ENCODE measurements around the gene NCL. TPM values are rescaled to one million over a fixed set of nuclear protein-coding genes. Genes with fewer than 3 reads are reported as not detected.

NCL gene
- total and polyA plus RNA-seq, 2 of the 13 experiments (the other 11 are each of a cell fraction or from before 2014, with no cell fraction given), result 105 to 779 TPM

DNA sequence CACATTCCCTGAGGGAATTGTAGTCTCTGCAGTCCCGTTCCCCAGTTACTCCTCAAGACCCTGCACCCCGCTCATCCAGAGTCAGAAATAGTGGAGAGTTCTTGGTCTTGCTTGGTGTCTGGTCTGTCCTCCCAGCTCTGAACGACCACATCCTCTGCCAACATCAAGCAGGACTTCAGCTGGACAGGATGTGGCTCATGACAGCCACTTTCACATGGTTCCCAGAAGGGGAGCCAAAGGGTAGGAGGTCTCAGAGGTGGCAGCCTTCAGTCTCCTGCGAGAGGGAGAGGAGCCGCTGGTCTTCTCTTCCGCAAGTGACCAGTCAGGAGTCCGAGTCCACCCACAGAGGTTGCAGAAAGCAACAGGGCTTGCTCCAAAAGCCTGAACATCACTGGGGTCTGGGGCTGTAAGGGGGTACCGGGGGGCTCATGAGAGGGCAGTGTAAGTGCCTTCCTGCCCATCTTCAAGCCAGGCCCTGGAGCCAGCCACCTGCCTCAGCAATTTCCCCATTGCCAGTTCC lies 38.9 kb downstream of the NCL start (continued):
- TF ChIP-seq FOSL2 (CRISPR knock-in tag; IDR thresholded peaks at IDR 0.05) (no peak), ZNF292 (CRISPR knock-in tag; IDR thresholded peaks at IDR 0.05; ENCODE audit: borderline replicate concordance, low read depth) (peak; percentile 37; the same call in 1 of the 2 replicates), TOE1 (CRISPR knock-in tag; IDR thresholded peaks at IDR 0.05) (no peak), SIX1 (CRISPR knock-in tag; IDR thresholded peaks at IDR 0.05; ENCODE audit: borderline replicate concordance) (no peak), ZNF460 (CRISPR knock-in tag; IDR thresholded peaks at IDR 0.05; ENCODE audit: borderline replicate concordance) (no peak)
- TF ChIP-seq, protein P1, sequence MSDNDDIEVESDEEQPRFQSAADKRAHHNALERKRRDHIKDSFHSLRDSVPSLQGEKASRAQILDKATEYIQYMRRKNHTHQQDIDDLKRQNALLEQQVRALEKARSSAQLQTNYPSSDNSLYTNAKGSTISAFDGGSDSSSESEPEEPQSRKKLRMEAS (IDR thresholded peaks at IDR 0.05), result no peak; the same call in 1 of the 2 replicates

DNA sequence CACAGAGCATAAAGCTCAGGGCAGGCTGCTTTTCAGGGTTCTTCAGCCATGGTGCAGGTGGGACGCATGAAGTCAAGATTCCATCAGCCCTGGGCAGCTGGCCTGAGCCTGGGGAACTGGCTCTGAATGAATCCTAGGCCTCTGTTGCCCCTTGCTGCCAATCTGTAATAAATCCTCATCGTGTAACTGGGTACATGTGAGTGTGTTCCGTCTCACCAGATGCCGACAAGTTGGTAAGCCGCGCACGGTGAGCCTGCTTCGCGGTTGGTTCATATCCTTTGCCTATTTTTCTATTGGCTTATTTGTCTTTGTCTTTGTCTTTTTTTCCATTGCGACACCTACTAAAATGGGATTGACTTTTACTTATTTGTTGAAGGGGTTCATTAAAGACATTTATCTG lies 41.1 kb downstream of the NCL start:
- no TSS peak for BruUV-seq (replicated peaks)
- Histone ChIP-seq H3K79me2 (ENCODE audit: insufficient read depth, low read length) (no peaks in the 10 kb centered on the region), H3K36me3 (replicated peaks in 1 of 2; ENCODE audit: control insufficient read depth in 1 of 2, insufficient read depth in 2 of 2, low read length in 2 of 2) (no peaks in the 10 kb centered on the region), H4K20me1 (ENCODE audit: insufficient read depth, low read length) (no peaks in the 10 kb centered on the region), H2AFZ (ENCODE audit: low read length) (no peak overlapping the region), H3K27me3 (ENCODE audit: control insufficient read depth in 1 of 2, insufficient read depth in 2 of 2, low read length in 2 of 2) (peaks cover 0 to 8% of the 10 kb centered on the region in 2 experiments; a peak in 2 of 5 replicates), H3K27ac (ENCODE audit: extremely low read length, insufficient read depth, low read length) (no peak overlapping the region), H3K4me2 (ENCODE audit: low read depth, low read length) (no peak overlapping the region), H3K9me3 (ENCODE audit: low read length) (no peaks in the 10 kb centered on the region), H3K4me1 (ENCODE audit: insufficient read depth, low read length) (peaks cover 45% of the 10 kb centered on the region), H3K4me3 (replicated peaks in 1 of 3; ENCODE audit: insufficient read depth in 1 of 3, low read depth in 2 of 3, low read length in 3 of 3) (no peak overlapping the region), H3K9ac (ENCODE audit: insufficient read depth, low read depth, low read length) (no peak overlapping the region)
- in situ Hi-C loops (cut with HindIII; ENCODE audit: extremely low pct_ligation_motif_present, low pct_unique_long_range_greater_than_20kb) (no loop called here), intact Hi-C loops (cut with micrococcal nuclease; ENCODE audit: unreplicated experiment) (no loop called here)
- DNase-seq (ENCODE audit: low spot score), result no peak
- ChIA-PET POLR2A (no interaction called here), CTCF (ENCODE audit: low intra/inter-chr PET ratio, low total read pairs) (no interaction called here)
- TF ChIP-seq RBFOX2 (IDR thresholded peaks at IDR 0.05; ENCODE audit: low read depth, low read length) (no peak), SRF (IDR thresholded peaks at IDR 0.05; ENCODE audit: low read depth, low read length) (no peak), REPIN1 (CRISPR knock-in tag; IDR thresholded peaks at IDR 0.05; ENCODE audit: borderline replicate concordance, low read depth) (no peak), ZFAT (CRISPR knock-in tag; conservative IDR thresholded peaks at IDR 0.05) (no peak), SMAD9 (CRISPR knock-in tag; IDR thresholded peaks at IDR 0.05) (no peak), ZNF530 (CRISPR knock-in tag; IDR thresholded peaks at IDR 0.05; ENCODE audit: low read depth) (no peak), ZFY (CRISPR knock-in tag; IDR thresholded peaks at IDR 0.05) (no peak), MYC (CRISPR knock-in tag; IDR thresholded peaks at IDR 0.05; ENCODE audit: borderline replicate concordance) (no peak), ZNF468 (CRISPR knock-in tag; IDR thresholded peaks at IDR 0.05) (no peak), PAWR (CRISPR knock-in tag; IDR thresholded peaks at IDR 0.05; ENCODE audit: borderline replicate concordance) (no peak), XRCC5 (optimal IDR thresholded peaks at IDR 0.05; ENCODE audit: low read length) (no peak)
- TF ChIP-seq, protein P2, sequence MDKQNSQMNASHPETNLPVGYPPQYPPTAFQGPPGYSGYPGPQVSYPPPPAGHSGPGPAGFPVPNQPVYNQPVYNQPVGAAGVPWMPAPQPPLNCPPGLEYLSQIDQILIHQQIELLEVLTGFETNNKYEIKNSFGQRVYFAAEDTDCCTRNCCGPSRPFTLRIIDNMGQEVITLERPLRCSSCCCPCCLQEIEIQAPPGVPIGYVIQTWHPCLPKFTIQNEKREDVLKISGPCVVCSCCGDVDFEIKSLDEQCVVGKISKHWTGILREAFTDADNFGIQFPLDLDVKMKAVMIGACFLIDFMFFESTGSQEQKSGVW (CRISPR knock-in tag; IDR thresholded peaks at IDR 0.05; ENCODE audit: borderline replicate concordance), result no peak
- TF ChIP-seq, protein P3, sequence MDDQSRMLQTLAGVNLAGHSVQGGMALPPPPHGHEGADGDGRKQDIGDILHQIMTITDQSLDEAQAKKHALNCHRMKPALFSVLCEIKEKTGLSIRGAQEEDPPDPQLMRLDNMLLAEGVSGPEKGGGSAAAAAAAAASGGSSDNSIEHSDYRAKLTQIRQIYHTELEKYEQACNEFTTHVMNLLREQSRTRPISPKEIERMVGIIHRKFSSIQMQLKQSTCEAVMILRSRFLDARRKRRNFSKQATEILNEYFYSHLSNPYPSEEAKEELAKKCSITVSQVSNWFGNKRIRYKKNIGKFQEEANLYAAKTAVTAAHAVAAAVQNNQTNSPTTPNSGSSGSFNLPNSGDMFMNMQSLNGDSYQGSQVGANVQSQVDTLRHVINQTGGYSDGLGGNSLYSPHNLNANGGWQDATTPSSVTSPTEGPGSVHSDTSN (CRISPR knock-in tag; IDR thresholded peaks at IDR 0.05; ENCODE audit: borderline replicate concordance), result no peak
- WGBS (ENCODE audit: low lambda C conversion rate), result 85% methylated on average over 10 of the region's 10 CpGs
- FAIRE-seq, result no peak
- ATAC-seq, result no peak

All from HepG2 (cell line).